SK-N-SH (cell line): Measurements from ENCODE around the gene MEFV.

Experiments used
- CHD2 ChIP-seq: fragments of 150-350 bp; IDR thresholded peaks from 2 replicates; pipeline ENCODE4 v1.6.1; 2018; ENCODE audit warnings: low read length; ENCODE audit not compliant: partially characterized antibody
- EP300 ChIP-seq, 2 experiments: IDR thresholded peaks; 2 replicates each; pipeline versions ENCODE4 v1.4.0 to v1.6.1; 2012; ENCODE audit warnings: borderline replicate concordance in 1 of 2, low read depth in 1 of 2, low read length in 1 of 2
- EZH2phosphoT487 ChIP-seq: fragments of 200-600 bp; sonication (generic); IDR thresholded peaks from 2 replicates; pipeline ENCODE4 v1.6.1; 2017; ENCODE audit warnings: low read depth, mixed run types, mild to moderate bottlenecking, antibody characterized with exemption, moderate library complexity, borderline replicate concordance
- GABPA ChIP-seq: IDR thresholded peaks from 2 replicates; pipeline ENCODE4 v1.4.0; 2012; ENCODE audit warnings: low read depth, mild to moderate bottlenecking
- POLR2AphosphoS5 ChIP-seq: IDR thresholded peaks from 2 replicates; pipeline ENCODE4 v1.6.1; 2012; ENCODE audit warnings: low read depth, low read length
- TEAD4 ChIP-seq: IDR thresholded peaks from 2 replicates; pipeline ENCODE4 v1.4.0; 2012; ENCODE audit warnings: mild to moderate bottlenecking, borderline replicate concordance; ENCODE audit not compliant: insufficient read depth
- YY1 ChIP-seq: IDR thresholded peaks from 2 replicates; pipeline ENCODE4 v1.4.0; 2012; ENCODE audit warnings: low read depth, mild to moderate bottlenecking
- TF ChIP-seq, protein P1 (sequence below): IDR thresholded peaks from 2 replicates; pipeline ENCODE4 v1.6.1; 2012; ENCODE audit warnings: mild to moderate bottlenecking, low read depth, low read length, moderate library complexity
- TF ChIP-seq, protein P2 (sequence below): fragments of 200-600 bp; sonication (generic); IDR thresholded peaks from 2 replicates; pipeline ENCODE4 v1.6.1; 2017; ENCODE audit warnings: antibody characterized with exemption, mild to moderate bottlenecking, moderate library complexity

DNA sequence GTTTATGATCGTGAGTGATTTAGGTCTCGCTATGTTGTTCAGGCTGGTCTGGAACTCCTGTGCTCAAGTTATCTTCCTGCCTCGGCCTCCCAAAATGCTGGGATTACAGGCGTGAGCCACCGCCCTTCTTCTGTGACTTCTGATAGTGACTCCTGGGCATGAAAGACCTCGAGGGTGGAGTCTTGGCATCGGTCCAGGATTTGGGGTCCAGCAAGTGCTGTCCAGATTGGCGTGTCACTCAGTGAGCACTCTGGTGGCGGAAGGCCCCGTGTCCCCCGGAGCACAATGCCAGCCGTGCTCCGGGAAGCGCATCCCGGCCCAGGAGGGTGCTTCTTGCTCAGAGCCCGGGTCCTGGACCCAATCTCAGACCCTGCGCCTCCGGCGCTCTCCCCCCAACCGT, 61.6 kb downstream of the MEFV start:
- TF ChIP-seq EP300 (IDR thresholded peaks at IDR 0.05; ENCODE audit: borderline replicate concordance in 1 of 2, low read depth in 1 of 2, low read length in 1 of 2), result no peak
- TF ChIP-seq, protein P1, sequence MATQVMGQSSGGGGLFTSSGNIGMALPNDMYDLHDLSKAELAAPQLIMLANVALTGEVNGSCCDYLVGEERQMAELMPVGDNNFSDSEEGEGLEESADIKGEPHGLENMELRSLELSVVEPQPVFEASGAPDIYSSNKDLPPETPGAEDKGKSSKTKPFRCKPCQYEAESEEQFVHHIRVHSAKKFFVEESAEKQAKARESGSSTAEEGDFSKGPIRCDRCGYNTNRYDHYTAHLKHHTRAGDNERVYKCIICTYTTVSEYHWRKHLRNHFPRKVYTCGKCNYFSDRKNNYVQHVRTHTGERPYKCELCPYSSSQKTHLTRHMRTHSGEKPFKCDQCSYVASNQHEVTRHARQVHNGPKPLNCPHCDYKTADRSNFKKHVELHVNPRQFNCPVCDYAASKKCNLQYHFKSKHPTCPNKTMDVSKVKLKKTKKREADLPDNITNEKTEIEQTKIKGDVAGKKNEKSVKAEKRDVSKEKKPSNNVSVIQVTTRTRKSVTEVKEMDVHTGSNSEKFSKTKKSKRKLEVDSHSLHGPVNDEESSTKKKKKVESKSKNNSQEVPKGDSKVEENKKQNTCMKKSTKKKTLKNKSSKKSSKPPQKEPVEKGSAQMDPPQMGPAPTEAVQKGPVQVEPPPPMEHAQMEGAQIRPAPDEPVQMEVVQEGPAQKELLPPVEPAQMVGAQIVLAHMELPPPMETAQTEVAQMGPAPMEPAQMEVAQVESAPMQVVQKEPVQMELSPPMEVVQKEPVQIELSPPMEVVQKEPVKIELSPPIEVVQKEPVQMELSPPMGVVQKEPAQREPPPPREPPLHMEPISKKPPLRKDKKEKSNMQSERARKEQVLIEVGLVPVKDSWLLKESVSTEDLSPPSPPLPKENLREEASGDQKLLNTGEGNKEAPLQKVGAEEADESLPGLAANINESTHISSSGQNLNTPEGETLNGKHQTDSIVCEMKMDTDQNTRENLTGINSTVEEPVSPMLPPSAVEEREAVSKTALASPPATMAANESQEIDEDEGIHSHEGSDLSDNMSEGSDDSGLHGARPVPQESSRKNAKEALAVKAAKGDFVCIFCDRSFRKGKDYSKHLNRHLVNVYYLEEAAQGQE, result no peak
- TF ChIP-seq, protein P2, sequence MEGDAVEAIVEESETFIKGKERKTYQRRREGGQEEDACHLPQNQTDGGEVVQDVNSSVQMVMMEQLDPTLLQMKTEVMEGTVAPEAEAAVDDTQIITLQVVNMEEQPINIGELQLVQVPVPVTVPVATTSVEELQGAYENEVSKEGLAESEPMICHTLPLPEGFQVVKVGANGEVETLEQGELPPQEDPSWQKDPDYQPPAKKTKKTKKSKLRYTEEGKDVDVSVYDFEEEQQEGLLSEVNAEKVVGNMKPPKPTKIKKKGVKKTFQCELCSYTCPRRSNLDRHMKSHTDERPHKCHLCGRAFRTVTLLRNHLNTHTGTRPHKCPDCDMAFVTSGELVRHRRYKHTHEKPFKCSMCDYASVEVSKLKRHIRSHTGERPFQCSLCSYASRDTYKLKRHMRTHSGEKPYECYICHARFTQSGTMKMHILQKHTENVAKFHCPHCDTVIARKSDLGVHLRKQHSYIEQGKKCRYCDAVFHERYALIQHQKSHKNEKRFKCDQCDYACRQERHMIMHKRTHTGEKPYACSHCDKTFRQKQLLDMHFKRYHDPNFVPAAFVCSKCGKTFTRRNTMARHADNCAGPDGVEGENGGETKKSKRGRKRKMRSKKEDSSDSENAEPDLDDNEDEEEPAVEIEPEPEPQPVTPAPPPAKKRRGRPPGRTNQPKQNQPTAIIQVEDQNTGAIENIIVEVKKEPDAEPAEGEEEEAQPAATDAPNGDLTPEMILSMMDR, result no peak
- TF ChIP-seq EZH2phosphoT487, result no peak
- no peak for TF ChIP-seq TEAD4
- no peak for TF ChIP-seq CHD2
- TF ChIP-seq POLR2AphosphoS5, result no peak
- TF ChIP-seq GABPA, result no peak
- TF ChIP-seq YY1, result no peak
